NB4 (cell line): ENCODE measurements around the gene NTM.

Experiments used
- CTCF ChIP-seq: IDR thresholded peaks from one replicate; pipeline ENCODE4 v1.5.1; 2012; ENCODE audit warnings: low read depth, low read length
- POLR2A ChIP-seq: IDR thresholded peaks from 2 replicates; pipeline ENCODE4 v1.6.1; 2011; ENCODE audit warnings: mild to moderate bottlenecking; ENCODE audit not compliant: insufficient read length; ENCODE audit errors: extremely low read depth

- TF ChIP-seq CTCF (no peak), POLR2A (no peak)
Observed at GRCh38 chr11:132093536-132094259, 723.3 kb downstream of the NTM start.
